ENCODE measurements around the gene UBA1. TPM values are rescaled to one million over a fixed set of nuclear protein-coding genes. Genes with fewer than 3 reads are reported as not detected.

The UBA1 gene
- total and polyA plus RNA-seq, 2 of the 8 experiments (the other 6 are each of a cell fraction or from before 2014, with no cell fraction given), result 313 to 458 TPM

GRCh38 chrX:47196098-47196497 lies 2.5 kb downstream of the UBA1 start (continued):
- TF ChIP-seq CTCF (IDR thresholded peaks at IDR 0.05; ENCODE audit: control extremely low read depth in 1 of 3, insufficient read depth in 1 of 3, low read depth in 1 of 3, low read length in 3 of 3) (no peak), GTF2F1 (IDR thresholded peaks at IDR 0.05; ENCODE audit: borderline replicate concordance, low read depth, low read length) (no peak), POLR2A (IDR thresholded peaks at IDR 0.05; ENCODE audit: control extremely low read depth in 1 of 2, low read depth in 2 of 2, low read length in 2 of 2) (no peak), PHF8 (conservative IDR thresholded peaks at IDR 0.05; ENCODE audit: low read depth, low read length) (no peak), YY1 (IDR thresholded peaks at IDR 0.05; ENCODE audit: low read depth, low read length) (no peak), BACH1 (IDR thresholded peaks at IDR 0.05; ENCODE audit: low read length) (no peak), EP300 (IDR thresholded peaks at IDR 0.05; ENCODE audit: borderline replicate concordance in 1 of 2, low read depth in 2 of 2, low read length in 2 of 2) (no peak), CREB1 (IDR thresholded peaks at IDR 0.05) (no peak), NRF1 (IDR thresholded peaks at IDR 0.05; ENCODE audit: low read depth, low read length) (no peak)

Measured in H1 (cell line).